AML-193 (cell line): ENCODE measurements around the gene PDE8A.
"Not testable (repeated sequence)": the region's sequence is repeated elsewhere in the genome, so short reads cannot be mapped to it uniquely, and the experiment has no call there.

Source experiments
- DNase-seq, 2 experiments: peaks; one replicate each; lab custom pipeline; 2025; lab: John Stamatoyannopoulos, UW

Gene PDE8A

GRCh38 chr15:84961707-84962106 is 19.9 kb upstream of the PDE8A start:
- DNase-seq, result no peak

- DNase-seq, result no peak
Observed at GRCh38 chr15:84962955-84963354, 18.7 kb upstream of the PDE8A start.

- DNase-seq, result no peak
Observed at GRCh38 chr15:84967380-84967779, 14.3 kb upstream of the PDE8A start.

GRCh38 chr15:84968301-84968700 is 13.4 kb upstream of the PDE8A start:
- DNase-seq, result no peak

- DNase-seq, result no peak
Observed at GRCh38 chr15:84969257-84969656, 12.4 kb upstream of the PDE8A start.

GRCh38 chr15:84970843-84971242 is 10.8 kb upstream of the PDE8A start:
- no peak for DNase-seq

- no peak for DNase-seq
Observed at GRCh38 chr15:84973492-84974460, 7.9 kb upstream of the PDE8A start.

GRCh38 chr15:84975871-84976351 is 5.7 kb upstream of the PDE8A start:
- no peak for DNase-seq

GRCh38 chr15:84976746-84977345 is 4.8 kb upstream of the PDE8A start:
- no peak for DNase-seq

- DNase-seq, result no peak
Observed at GRCh38 chr15:84979651-84980050, 2.0 kb upstream of the PDE8A start.

GRCh38 chr15:84980196-84981053 is 1.2 kb upstream of the PDE8A start:
- DNase-seq, result peak; percentile 70 to 78

GRCh38 chr15:84981054-84981710 is 474 bp upstream of the PDE8A start:
- peak; percentile 86 to 88 for DNase-seq

- DNase-seq, result no peak
Observed at GRCh38 chr15:84982301-84982920, 755 bp downstream of the PDE8A start.

- no peak for DNase-seq
Observed at GRCh38 chr15:84983294-84983693, 1.6 kb downstream of the PDE8A start.

GRCh38 chr15:84983711-84984110 is 2.1 kb downstream of the PDE8A start:
- peak in 1 of 2 experiments; percentile 13 for DNase-seq

- DNase-seq, result no peak
Observed at GRCh38 chr15:84985158-84985557, 3.5 kb downstream of the PDE8A start.

- not testable (repeated sequence) for DNase-seq
Observed at GRCh38 chr15:84987351-84987750, 5.7 kb downstream of the PDE8A start.

GRCh38 chr15:84987949-84988624 is 6.4 kb downstream of the PDE8A start:
- no peak for DNase-seq

- no peak for DNase-seq
Observed at GRCh38 chr15:84988909-84989644, 7.4 kb downstream of the PDE8A start.

GRCh38 chr15:84990507-84990906 is 8.9 kb downstream of the PDE8A start:
- DNase-seq, result no peak
